ENCODE results near the gene KLHL6.
"Not testable (repeated sequence)": the region's sequence is repeated elsewhere in the genome, so short reads cannot be mapped to it uniquely, and the experiment has no call there.

KLHL6 gene

DNA sequence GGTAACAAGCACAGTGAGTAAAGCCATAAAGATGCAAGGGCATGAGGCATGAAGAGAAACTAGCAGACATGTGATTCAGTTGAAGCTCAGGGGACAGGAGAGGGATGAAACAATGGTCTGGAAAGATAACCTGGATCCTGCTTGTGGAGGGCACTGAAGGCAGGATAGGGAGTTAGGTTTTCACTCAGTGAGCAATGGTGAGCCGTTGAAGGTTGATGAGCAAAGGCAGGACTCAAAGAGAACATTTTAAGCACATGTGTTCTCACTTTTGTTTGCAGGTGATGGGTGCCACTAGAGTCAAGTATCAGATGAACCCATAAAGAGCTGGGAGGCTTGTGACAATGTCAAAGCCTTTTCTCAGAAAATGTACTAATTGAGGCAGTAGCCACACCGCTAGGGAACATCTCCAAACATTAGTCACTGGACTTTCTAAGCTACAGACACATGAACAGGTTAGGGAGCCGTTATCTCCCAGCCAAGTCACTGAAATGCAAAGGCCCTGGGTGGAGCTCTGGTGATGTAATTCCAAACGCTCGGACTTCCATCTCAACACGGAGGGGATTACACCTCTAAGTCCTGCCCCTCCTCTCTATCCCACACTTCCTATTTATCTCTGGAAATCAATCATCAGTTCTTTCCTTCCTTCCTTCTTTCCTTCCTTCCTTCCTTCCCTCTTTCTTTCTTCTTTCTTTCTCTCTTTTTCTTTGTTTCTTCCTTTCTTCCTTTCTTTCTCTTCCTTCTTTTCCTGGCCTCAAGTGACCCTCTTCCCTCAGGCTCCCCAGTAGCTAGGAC lies 22.7 kb downstream of the KLHL6 start:
- no peak for DNase-seq (ENCODE audit: low read depth in 3 of 3, low spot score in 1 of 3)

- no peak for DNase-seq (ENCODE audit: low read depth in 3 of 3, low spot score in 1 of 3)
Measured at GRCh38 chr3:183529717-183530116, 25.8 kb downstream of the KLHL6 start.

DNA sequence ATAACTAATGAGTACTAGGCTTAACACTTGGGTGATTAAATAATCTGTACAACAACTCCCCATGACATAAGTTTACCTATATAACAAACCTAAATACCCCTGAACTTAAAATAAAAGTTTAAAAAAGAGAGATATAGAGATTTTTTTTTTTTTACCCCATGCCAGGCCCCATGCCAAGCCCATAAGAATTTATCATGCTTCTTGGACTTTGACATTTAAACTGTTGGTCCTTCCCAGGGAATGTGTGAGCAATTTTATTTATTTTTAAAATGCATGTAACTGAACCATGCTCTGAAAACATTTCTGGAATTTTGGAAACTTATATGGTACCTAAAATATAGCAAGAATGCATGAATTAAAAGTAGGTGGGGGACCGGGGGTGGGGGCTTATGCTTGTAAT lies 26.3 kb downstream of the KLHL6 start:
- DNase-seq (ENCODE audit: low read depth in 3 of 3, low spot score in 1 of 3) = no peak

DNA sequence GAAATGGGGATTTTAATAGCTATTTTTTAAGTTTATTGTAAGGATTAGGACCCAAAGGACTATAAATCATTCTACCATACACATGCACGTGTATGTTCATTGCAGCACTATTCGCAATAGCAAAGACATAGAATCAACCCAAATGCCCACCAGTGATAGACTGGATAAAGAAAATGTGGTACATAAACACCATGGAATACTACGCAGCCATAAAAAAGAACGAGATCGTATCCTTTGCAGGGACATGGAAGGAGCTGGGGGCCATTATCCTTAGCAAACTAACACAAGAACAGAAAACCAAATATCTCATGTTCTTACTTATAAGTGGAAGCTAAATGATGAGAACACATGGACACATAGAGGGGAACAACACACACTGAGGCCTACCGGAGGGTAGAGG lies 26.7 kb downstream of the KLHL6 start:
- not testable (repeated sequence) for DNase-seq (ENCODE audit: low read depth in 3 of 3, low spot score in 1 of 3)

- DNase-seq (ENCODE audit: low read depth in 3 of 3, low spot score in 1 of 3) = no peak
Measured at GRCh38 chr3:183527428-183528379, 27.8 kb downstream of the KLHL6 start.

- no peak for DNase-seq (ENCODE audit: low read depth in 3 of 3, low spot score in 1 of 3)
Measured at GRCh38 chr3:183526838-183527427, 28.6 kb downstream of the KLHL6 start.

DNA sequence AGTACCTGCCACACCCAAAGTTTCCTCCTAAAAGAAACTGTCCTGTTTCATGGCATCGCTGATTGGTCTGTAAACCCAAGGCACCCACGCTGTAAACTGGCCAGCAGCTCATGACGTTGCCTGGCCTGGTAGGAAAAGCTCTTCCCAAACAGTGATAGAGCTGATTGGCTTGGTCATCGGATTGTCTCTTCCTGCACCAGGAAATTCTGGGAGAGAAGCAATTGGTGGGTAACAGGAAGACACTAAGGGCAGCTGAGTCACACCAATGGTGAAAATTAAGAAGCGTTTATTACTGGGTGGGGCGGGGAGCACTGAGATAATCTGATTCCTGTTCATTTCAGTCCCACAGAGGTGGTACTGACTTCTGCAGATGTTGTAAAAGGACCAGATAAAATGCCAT lies 31.0 kb downstream of the KLHL6 start:
- no peak for DNase-seq (ENCODE audit: low read depth in 3 of 3, low spot score in 1 of 3)

GRCh38 chr3:183520741-183521556 lies 34.6 kb downstream of the KLHL6 start:
- not testable (repeated sequence) for DNase-seq (ENCODE audit: low read depth in 3 of 3, low spot score in 1 of 3)

DNA sequence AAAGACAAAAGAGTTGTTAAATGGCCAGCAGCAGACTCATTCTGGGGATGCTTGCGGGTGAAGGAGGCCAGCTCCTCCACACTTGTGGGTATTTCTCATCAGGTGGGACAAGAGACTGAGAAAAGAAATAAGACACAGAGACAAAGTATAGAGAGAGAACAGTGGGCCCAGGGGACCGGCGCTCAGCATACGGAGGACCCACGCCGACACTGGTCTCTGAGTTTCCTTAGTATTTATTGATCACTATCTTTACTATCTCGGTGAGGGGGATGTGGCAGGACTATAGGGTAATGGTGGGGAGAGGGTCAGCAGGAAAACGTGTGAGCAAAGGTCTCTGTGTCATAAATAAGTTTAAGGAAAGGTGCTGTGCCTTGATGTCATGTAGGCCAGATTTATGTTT lies 35.2 kb downstream of the KLHL6 start:
- DNase-seq (ENCODE audit: low read depth in 3 of 3, low spot score in 1 of 3) = not testable (repeated sequence)

- no peak for DNase-seq (ENCODE audit: low read depth in 3 of 3, low spot score in 1 of 3)
Measured at GRCh38 chr3:183519891-183520290, 35.6 kb downstream of the KLHL6 start.

- DNase-seq (ENCODE audit: low read depth in 3 of 3, low spot score in 1 of 3) = no peak
Measured at GRCh38 chr3:183518491-183519251, 36.8 kb downstream of the KLHL6 start.

GRCh38 chr3:183517607-183518006 lies 37.9 kb downstream of the KLHL6 start:
- no peak for DNase-seq (ENCODE audit: low read depth in 3 of 3, low spot score in 1 of 3)

GRCh38 chr3:183515968-183516851 lies 39.3 kb downstream of the KLHL6 start:
- peak in 2 of 3 donors; percentile 30 to 35 for DNase-seq (ENCODE audit: low read depth in 3 of 3, low spot score in 1 of 3)

DNA sequence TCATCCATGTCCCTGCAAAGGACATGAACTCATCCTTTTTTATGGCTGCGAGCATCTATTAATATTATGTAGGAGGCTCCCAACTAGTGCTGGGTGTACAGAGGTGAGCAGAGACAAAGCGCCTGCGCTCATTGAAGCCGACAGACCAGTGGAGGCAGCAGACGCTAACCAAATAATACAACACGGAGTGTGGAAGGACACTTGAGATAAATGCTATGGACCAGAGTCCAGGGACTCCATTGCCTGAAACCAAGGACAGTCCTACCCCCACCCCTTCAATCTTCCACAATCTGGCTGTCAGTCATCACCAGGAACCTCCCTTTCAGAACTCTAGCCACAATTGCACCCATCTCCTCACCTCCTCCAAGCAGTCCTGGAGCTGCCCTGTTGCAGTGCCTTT lies 41.5 kb downstream of the KLHL6 start:
- DNase-seq (ENCODE audit: low read depth in 3 of 3, low spot score in 1 of 3) = no peak

GRCh38 chr3:183513046-183513706 lies 42.3 kb downstream of the KLHL6 start:
- no peak for DNase-seq (ENCODE audit: low read depth in 3 of 3, low spot score in 1 of 3)

DNA sequence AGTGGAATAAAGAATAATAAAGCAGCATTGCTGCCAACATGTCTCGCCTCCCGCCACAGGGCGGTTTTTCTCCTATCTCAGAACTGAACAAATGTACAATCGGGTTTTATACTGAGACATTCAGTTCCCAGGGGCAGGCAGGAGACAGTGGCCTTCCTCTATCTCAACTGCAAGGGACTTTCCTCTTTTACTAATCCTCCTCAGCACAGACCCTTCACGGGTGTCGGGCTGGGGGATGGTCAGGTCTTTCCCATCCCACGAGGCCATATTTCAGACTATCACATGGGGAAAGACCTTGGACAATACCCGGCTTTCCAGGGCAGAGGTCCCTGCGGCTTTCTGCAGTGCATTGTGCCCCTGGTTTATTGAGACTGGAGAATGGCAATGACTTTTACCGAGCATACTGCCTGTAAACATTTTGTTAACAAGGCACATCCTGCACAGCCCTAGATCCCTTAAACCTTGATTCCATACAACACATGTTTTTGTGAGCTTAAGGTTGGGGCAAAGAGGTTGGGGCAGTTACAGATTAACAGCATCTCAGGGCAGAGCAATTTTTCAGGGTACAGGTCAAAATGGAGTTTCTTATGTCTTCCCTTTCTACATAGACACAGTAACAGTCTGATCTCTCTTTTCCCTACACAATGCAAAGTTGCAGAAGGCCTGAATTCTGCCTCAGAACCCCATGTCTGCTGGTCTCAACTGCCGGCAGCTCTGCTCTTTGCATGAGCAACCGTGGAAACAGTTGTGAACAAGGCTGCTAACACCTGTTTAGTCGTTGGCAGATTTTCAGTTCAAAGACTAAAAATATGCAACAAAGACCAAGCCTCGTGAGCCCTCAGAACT lies 44.0 kb downstream of the KLHL6 start:
- DNase-seq (ENCODE audit: low read depth in 3 of 3, low spot score in 1 of 3) = not testable (repeated sequence)

- no peak for DNase-seq (ENCODE audit: low read depth in 3 of 3, low spot score in 1 of 3)
Measured at GRCh38 chr3:183508821-183509220, 46.7 kb downstream of the KLHL6 start.

DNA sequence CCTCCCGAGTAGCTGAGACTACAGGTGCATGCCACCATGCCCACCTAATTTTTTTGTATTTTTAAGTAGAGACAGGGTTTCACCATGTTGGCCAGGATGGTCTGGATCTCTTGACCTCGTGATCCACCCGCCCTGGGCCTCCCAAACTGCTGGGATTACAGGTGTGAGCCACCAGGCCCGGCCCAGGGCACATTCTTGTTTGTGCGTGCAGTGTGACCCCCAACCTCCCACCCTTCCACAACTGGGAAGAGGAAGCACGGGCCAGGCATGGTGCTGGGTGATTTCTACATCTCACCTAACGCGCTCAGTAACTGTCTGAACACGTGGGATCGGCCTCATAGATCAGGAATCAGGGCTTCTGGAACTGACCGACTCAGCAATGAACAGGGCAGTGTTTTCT lies 48.0 kb downstream of the KLHL6 start:
- DNase-seq (ENCODE audit: low read depth in 3 of 3, low spot score in 1 of 3) = no peak
